Inflammatory macrophage treated with lipopolysaccharide for 4 hours (primary cell): ENCODE measurements around the gene SOX10.
"Not testable (repeated sequence)": the region's sequence is repeated elsewhere in the genome, so short reads cannot be mapped to it uniquely, and the experiment has no call there.

ENCODE experiments used
- DNase-seq: peaks from one replicate; pipeline ENCODE4 v3.0.0-alpha.2; 2020

The SOX10 gene

GRCh38 chr22:37985751-37986281 lies 1.5 kb upstream of the SOX10 start:
- no peak for DNase-seq

DNA sequence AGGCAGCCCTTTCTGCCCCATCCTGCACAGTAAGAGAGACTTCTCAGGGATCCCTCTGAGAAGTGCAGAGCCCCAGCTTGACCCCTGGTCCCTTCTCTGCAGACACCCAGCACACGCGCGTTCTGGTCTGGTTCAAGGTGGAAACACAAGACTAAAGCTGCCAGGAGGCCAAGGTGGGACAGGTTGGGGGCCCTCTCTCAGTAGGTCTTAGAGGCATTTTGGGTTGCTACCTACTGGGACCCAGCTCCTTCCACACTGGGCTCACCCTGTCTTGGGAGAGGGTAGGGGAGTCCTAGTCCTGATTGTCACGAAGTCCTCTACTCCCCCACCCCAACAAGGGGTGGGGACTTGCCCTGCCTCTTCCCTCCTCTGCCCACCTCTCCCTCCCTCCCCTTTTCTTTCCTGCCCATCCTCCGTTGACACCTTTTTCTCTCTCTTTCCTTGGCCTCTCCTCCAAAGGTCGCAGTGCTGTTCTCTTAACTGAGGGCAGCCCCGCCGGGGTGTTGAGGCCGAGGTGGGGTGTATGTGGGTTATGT lies 763 bp upstream of the SOX10 start:
- no peak for DNase-seq

DNA sequence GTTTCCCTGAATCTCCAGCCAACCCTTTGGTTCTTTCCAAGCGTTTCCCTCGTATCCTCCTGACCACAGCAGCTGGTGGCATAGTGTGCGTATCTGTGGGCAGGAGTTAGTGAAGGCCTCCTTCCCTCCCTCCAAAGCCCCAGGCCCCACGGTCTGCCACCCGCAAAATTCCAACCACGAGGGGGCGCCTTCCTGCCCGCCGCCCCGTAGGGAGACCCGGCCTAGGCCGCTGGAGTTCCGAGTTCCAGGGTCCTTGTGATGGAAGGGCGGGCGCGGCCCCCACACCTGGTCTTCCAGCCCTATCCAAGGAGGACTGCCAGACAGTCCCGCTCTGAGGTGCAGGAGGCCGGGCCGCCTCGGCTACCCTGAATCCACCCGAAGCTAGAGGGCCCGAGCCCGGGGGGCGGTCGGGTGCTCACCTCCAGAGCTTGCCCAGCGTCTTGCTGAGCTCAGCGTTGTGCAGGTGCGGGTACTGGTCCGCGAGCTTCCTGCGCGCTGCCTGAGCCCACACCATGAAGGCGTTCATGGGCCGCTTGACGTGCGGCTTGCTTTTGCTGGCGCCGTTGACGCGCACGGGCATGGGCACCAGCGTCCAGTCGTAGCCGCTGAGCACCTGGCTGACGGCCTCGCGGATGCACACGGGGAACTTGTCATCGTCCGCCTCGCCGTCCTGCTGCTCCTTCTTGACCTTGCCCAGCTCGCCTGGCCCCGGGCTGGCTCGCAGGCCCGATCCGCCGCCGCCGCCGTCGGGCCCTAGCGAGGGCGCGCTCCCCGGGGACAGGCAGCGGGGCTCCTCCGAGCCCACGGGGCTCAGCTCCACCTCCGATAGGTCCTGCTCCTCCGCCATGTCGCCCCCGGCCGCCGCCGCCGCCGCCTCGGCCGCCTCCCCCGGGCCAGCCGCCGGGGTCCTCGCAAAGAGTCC lies 1.2 kb downstream of the SOX10 start:
- no peak for DNase-seq

- no peak for DNase-seq
Observed at GRCh38 chr22:37982151-37982785, 2.1 kb downstream of the SOX10 start.

- no peak for DNase-seq
Observed at GRCh38 chr22:37981282-37982011, 2.9 kb downstream of the SOX10 start.

- no peak for DNase-seq
Observed at GRCh38 chr22:37979782-37980181, 4.6 kb downstream of the SOX10 start.

- no peak for DNase-seq
Observed at GRCh38 chr22:37976547-37976946, 7.8 kb downstream of the SOX10 start.

GRCh38 chr22:37976022-37976421 lies 8.3 kb downstream of the SOX10 start:
- DNase-seq = not testable (repeated sequence)

DNA sequence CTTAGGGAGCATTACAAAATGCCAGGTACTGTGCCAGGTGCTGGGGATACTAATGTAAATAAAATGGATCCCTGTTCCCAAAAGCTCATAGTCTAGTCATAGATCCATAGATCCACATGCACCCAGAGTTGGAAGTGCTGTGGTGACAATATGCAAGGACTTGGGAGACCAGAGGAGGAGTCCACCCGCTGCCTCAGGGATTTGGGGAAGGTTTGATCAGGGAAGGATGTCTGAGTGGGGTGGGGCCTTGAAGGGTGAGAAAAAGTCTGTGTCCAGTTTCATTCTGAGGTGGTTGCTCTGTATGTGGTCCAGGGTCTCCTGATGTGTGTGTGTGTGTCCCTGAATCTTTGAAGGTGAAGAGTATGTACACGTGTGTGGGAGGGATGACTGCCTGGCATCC lies 9.2 kb downstream of the SOX10 start:
- no peak for DNase-seq

DNA sequence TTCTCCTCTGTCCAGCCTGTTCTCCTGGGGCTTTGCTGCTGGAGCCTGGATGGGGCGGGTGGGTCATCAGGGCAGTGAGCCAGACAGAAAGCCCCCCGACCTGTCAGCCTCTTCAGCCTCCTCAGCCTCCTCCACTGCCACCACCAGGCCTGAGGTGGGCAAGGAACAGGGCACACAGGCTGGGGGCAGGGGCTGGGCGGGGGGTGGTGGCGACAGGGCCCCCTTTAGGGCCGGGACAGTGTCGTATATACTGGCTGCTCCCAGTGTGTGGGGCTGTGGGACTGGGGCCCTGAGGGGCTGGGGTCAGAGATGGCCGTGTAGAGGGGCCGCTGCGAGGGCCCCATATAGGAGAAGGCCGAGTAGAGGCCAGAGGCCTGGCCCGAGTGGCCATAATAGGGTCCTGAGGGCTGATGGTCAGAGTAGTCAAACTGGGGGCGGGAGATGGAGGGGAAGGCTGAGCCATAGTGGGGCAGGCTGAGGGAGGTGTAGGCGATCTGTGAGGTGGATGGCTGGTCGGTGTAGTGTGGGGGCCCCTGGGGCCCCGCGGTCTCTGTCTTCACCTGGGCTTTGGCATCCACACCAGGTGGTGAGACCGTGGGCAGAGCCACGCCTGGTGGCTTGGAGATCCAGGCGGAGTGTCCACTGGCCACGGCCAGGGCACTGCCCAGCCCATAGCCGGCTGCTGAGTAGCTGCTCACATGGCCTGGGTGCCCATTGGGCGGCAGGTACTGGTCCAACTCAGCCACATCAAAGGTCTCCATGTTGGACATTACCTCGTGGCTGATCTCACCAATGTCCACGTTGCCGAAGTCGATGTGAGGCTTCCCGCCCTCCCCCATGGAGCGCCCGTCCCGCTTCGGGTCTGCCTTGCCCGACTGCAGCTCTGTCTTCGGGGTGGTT lies 10.8 kb downstream of the SOX10 start:
- DNase-seq = no peak

GRCh38 chr22:37972527-37972926 lies 11.8 kb downstream of the SOX10 start:
- no peak for DNase-seq

DNA sequence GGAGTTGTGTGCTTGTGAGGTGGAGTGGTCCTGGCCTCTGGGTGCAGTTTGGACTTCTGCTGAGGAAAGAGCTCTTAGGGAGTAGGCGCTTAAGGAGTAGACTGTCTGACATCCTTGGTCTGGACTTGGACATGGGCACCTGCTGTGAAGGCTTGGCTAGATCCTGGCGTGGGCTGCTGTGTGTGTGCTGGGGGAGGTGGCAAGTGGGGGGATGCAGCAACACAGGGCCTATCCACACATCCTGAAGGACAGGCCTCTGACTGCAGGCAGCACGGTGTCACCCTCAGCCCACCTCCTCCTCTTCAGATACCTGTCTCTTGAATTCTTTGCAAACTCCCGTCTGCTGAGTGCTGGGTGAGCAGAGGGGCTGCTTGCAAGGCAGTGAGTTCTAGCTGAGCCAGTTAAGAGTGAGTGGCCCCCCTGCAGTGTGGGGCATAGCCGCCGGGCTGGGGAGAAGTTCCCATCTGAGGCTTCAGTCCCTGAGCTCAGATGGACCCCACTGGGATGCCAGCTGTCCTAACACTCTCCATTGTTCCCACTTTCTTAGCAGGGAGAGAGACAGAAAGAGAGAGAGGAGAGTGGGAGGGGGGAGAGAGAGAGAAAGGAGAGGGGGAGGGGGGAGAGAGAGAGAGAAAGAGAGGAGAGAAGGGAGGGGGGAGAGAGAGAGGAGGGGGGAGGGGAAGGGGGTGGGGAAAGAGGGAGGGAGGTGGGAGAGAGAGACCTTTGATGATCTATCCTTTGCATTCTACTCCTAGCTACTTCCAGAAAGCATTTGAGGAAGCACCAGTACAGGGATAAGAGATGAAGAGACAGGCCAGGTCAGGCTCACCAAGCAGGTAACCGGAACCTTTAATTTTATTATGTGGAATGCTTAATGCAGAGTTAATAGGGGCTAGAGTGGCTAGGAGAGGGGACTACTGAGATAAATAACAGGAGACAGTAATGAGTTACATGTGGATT lies 12.6 kb downstream of the SOX10 start:
- no peak for DNase-seq

- no peak for DNase-seq
Observed at GRCh38 chr22:37970864-37971263, 13.5 kb downstream of the SOX10 start.

DNA sequence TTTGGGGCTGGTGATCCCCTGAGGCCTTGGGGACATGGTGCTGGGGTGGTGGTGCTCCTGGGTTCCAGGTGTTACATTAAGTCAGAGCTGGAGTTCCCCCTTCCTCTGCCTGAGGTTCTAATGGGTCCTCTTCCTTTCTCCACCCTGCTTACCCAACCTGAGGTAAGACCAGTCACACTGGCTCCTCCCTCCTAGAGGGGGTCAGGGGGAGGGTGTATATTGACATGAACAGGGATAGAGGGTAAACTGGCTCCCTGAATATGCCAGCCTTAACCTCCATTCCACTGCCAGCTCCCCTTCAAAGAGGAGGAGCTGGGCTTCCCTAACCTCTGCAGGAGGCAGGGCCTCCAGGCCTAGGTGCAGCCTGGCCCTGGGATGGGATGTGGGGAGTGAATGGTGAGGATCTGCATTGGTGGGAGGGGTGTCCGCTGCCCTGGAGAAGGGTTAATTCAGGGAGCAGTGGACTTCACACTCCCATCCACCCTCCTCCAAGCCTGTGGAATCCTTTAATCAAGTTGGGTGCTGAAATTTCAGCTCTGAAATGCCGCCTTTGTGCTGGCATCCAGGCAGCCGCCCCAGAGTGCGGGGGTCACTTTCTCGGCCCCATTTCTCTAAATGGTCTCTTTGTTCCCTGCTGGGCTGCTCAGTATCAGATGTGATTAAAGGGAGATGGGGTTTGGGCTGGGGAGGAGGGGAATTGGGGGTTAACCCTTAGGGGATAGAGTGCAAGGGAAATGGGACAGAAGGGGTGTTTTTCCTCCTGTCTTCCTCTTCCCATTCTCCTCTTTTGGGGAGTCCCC lies 15.7 kb downstream of the SOX10 start:
- no peak for DNase-seq

- DNase-seq = no peak
Observed at GRCh38 chr22:37967637-37968451, 16.5 kb downstream of the SOX10 start.

DNA sequence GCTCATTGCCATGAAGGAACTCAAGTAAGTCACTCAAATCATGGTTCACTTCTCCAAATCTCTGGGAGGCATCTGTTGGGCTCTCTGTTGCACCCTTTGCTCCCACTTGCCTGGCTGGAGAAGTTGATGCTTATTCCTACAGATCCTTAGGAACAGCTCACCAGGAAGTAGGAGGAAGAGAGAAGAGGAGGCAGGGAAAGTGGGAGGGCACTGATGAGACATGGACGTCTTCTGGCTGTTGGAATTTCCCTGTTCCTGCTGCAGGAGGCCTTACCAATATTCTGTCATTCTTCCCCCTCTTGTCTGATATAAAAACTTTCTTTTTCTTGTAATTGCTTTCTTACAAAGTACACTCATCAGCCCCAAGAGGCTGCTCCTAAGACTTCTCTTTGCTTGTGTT lies 17.2 kb downstream of the SOX10 start:
- no peak for DNase-seq

GRCh38 chr22:37965940-37966664 lies 18.3 kb downstream of the SOX10 start:
- no peak for DNase-seq

DNA sequence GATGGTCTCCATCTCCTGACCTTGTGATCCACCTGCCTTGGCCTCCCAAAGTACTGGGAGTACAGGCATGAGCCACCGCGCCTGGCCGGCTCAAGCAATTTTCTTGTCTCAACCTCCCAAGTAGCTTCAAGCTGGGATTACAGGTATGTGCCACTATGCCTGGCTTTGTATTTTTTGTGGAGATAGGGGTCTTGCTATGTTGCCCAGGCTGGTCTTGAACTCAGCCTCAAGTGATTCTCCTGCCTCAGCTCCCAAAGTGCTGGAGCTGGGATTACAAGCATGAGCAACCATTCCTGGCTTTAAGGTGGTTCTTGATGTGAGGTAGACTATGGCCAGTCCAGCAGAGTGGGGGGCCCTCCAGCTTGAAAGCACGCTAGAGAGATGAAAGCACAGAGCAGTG lies 23.3 kb downstream of the SOX10 start:
- DNase-seq = no peak
